ENCODE measurements around the gene CYTH4. TPM values are rescaled to one million over a fixed set of nuclear protein-coding genes. Genes with fewer than 3 reads are reported as not detected.

CYTH4 gene
- total RNA-seq, 1 experiment from 2014 or later: 3.8 TPM

DNA sequence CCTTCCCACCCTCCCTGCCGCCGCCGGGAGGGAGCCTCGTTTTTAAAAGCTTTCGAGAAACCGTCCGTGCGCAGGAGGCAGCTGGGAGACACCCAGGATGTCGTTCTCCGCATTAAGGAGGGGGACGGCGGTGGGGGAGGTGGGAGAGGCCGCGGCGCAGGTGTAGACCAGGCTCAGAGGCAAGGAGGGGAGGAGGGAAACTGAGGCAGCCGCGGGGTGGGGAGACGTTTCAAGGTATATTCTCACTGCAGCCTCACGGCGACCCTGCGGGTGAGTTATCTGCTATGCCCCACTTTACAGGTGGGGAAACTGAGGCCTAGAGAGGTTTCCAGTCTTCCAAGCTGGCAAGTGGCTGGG lies 42.7 kb downstream of the CYTH4 start:
- ATAC-seq (no peak), DNase-seq (ENCODE audit: low read depth, low spot score) (no peak)
- Histone ChIP-seq H3K9me2 (ENCODE audit: insufficient read depth) (no peaks in the 10 kb centered on the region), H3K4me1 (ENCODE audit: control insufficient read depth in 1 of 2, insufficient read depth in 2 of 2, low read length in 2 of 2) (peaks cover 93 to 100% of the 10 kb centered on the region in 2 experiments), H4K20me1 (ENCODE audit: insufficient read depth) (no peaks in the 10 kb centered on the region), H3K4me2 (ENCODE audit: low read length) (peak overlapping the region; percentile 83; the same call in 1 of the 2 replicates), H3K27me3 (ENCODE audit: insufficient read depth, low read length) (no peaks in the 10 kb centered on the region), H3K36me3 (ENCODE audit: control insufficient read depth in 1 of 2, insufficient read depth in 2 of 2, low read length in 2 of 2) (no peaks in the 10 kb centered on the region; a peak in 1 of 4 replicates), H3K4me3 (replicated peaks in 1 of 2; ENCODE audit: low read depth in 1 of 2, low read length in 2 of 2) (no peak overlapping the region), H2AFZ (ENCODE audit: low read depth, low read length, poor library complexity, severe bottlenecking) (no peak overlapping the region), H3K9ac (ENCODE audit: low read length) (peak overlapping the region; percentile 61; the same call in 1 of the 2 replicates), H3K9me3 (ENCODE audit: control insufficient read depth in 1 of 2, insufficient read depth in 1 of 2, low read depth in 1 of 2, low read length in 2 of 2) (no peaks in the 10 kb centered on the region), H3K27ac (ENCODE audit: low read depth, low read length) (peak overlapping the region; percentile 100), H3K79me2 (ENCODE audit: insufficient read depth, low read length) (peaks cover 23% of the 10 kb centered on the region; the same call in 1 of the 2 replicates)
- CTCF ChIA-PET: interaction anchor here (1.4 kb wide), 1 partner anchor 148 kb away, joined by 6 read pairs; no protein-coding TSS in a partner anchor
- POLR2A ChIA-PET: interaction anchor here (1.0 kb wide), 1 partner anchor 9 kb away, joined by 3 read pairs; no protein-coding TSS in a partner anchor
- RAD21 ChIA-PET (ENCODE audit: low non-redundant PET in 1 of 2, low total read pairs in 2 of 2, uncharacterized antibody in 2 of 2, unreplicated experiment in 2 of 2): no interaction called here
- no TSS peak for BruUV-seq (replicated peaks)
- intact Hi-C loops (cut with micrococcal nuclease): no loop called here
- TF ChIP-seq TCF7L2 (IDR thresholded peaks at IDR 0.05; ENCODE audit: borderline replicate concordance, extremely low read depth, insufficient read depth, insufficient read length): no peak
- no peak for TF ChIP-seq JUND (IDR thresholded peaks at IDR 0.05)
- no peak for TF ChIP-seq POLR2A (IDR thresholded peaks at IDR 0.05; ENCODE audit: borderline replicate concordance, extremely low read depth, insufficient read depth, insufficient read length)

DNA sequence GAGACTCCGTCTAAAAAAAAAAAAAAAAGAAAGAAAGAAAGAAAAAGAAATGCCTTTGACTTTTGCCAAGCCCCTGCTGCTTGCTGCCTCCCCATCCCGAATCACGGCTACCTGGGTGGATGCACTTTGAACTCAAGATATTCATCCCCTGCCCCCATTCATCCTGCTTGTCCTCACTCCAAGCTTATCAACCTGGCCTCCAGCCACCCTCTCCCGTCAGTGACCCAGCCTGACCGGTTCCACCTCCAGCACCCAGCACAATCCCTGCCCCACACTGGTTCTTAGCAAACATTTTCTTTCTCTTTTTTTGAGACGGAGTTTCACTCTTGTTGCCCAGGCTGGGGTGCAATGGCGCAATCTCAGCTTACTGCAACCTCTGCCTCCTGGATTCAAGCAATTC lies 44.4 kb downstream of the CYTH4 start:
- peaks cover 93 to 100% of the 10 kb centered on the region in 2 experiments for H3K4me1 ChIP-seq (ENCODE audit: control insufficient read depth in 1 of 2, insufficient read depth in 2 of 2, low read length in 2 of 2)
- BruUV-seq (replicated peaks): no TSS peak
- DNase-seq (ENCODE audit: low read depth, low spot score) (no peak), ATAC-seq (peak; percentile 13; the same call in 1 of the 2 replicates)
- H3K9me3 ChIP-seq (ENCODE audit: control insufficient read depth in 1 of 2, insufficient read depth in 1 of 2, low read depth in 1 of 2, low read length in 2 of 2): no peaks in the 10 kb centered on the region
- H3K27ac ChIP-seq (ENCODE audit: low read depth, low read length): peak overlapping the region; percentile 100
- intact Hi-C loops (cut with micrococcal nuclease): no loop called here
- H4K20me1 ChIP-seq (ENCODE audit: insufficient read depth): no peaks in the 10 kb centered on the region
- no peaks in the 10 kb centered on the region for H3K36me3 ChIP-seq (ENCODE audit: control insufficient read depth in 1 of 2, insufficient read depth in 2 of 2, low read length in 2 of 2)
- RAD21 ChIA-PET (ENCODE audit: low non-redundant PET in 1 of 2, low total read pairs in 2 of 2, uncharacterized antibody in 2 of 2, unreplicated experiment in 2 of 2): interaction anchor here (0.8 to 2.8 kb wide), 3 partner anchors 10 to 127 kb away, joined by 3 to 20 read pairs (median 5); no protein-coding TSS in a partner anchor
- H3K9me2 ChIP-seq (ENCODE audit: insufficient read depth): no peaks in the 10 kb centered on the region
- peak overlapping the region; percentile 61 for H3K9ac ChIP-seq (ENCODE audit: low read length)
- H3K79me2 ChIP-seq (ENCODE audit: insufficient read depth, low read length): peaks cover 10% of the 10 kb centered on the region; the same call in 1 of the 2 replicates
- H2AFZ ChIP-seq (ENCODE audit: low read depth, low read length, poor library complexity, severe bottlenecking): no peak overlapping the region
- no peaks in the 10 kb centered on the region for H3K27me3 ChIP-seq (ENCODE audit: insufficient read depth, low read length)
- peak overlapping the region; percentile 83 for H3K4me2 ChIP-seq (ENCODE audit: low read length)
- POLR2A ChIA-PET: interaction anchor here (0.6 to 6.8 kb wide), 8 partner anchors 10 to 130 kb away, joined by 3 to 152 read pairs (median 3); no protein-coding TSS in a partner anchor
- TF ChIP-seq POLR2AphosphoS5 (IDR thresholded peaks at IDR 0.05; ENCODE audit: low read depth, low read length) (peak; percentile 63), TCF7L2 (IDR thresholded peaks at IDR 0.05; ENCODE audit: borderline replicate concordance, extremely low read depth, insufficient read depth, insufficient read length) (peak; percentile 17), POLR2A (IDR thresholded peaks at IDR 0.05; ENCODE audit: borderline replicate concordance, extremely low read depth, insufficient read depth, insufficient read length) (no peak)
- CTCF ChIA-PET: interaction anchor here (2.0 kb wide), 1 partner anchor 10 kb away, joined by 16 read pairs; no protein-coding TSS in a partner anchor
- H3K4me3 ChIP-seq (replicated peaks in 1 of 2; ENCODE audit: low read depth in 1 of 2, low read length in 2 of 2): 0 out of 4 replicates have a peak overlapping the region, but pooled peaks of 1 of the 2 experiments have one; percentile 17

All from HCT116 (cell line).